ENCODE measurements around the gene GPR55. TPM values are rescaled to one million over a fixed set of nuclear protein-coding genes. Genes with fewer than 3 reads are reported as not detected.

GPR55 gene
- total and polyA plus RNA-seq, 2 of the 4 experiments (the other 2 are of a cell fraction): 0.03 TPM; not detected in 1

GRCh38 chr2:230952226-230952956 is 27.3 kb upstream of the GPR55 start:
- Histone ChIP-seq H2BK5ac (ENCODE audit: low read depth, low read length, poor library complexity, severe bottlenecking) (no peak overlapping the region), H3K4ac (ENCODE audit: low read depth, low read length) (no peak overlapping the region), H4K5ac (ENCODE audit: low read depth, low read length) (no peak overlapping the region), H2BK15ac (ENCODE audit: low read depth, low read length) (no peak overlapping the region), H3K56ac (ENCODE audit: extremely low read depth, insufficient read depth, low read length) (no peak overlapping the region), H3K79me1 (ENCODE audit: low read depth in 1 of 2, low read length in 2 of 2) (no peaks in the 10 kb centered on the region), H4K8ac (ENCODE audit: low read depth in 2 of 2, low read length in 2 of 2) (no peak overlapping the region), H3K18ac (ENCODE audit: low read depth, low read length) (no peak overlapping the region), H3K36me3 (ENCODE audit: control insufficient read depth, insufficient read depth, low read length) (no peaks in the 10 kb centered on the region), H2BK20ac (ENCODE audit: low read depth, low read length) (no peak overlapping the region), H3K4me2 (ENCODE audit: low read depth, low read length) (no peak overlapping the region), H2AK9ac (replicated peaks; ENCODE audit: low read depth, low read length, poor library complexity) (no peak overlapping the region), H3K9ac (ENCODE audit: low read depth, low read length) (no peak overlapping the region), H2AFZ (replicated peaks; ENCODE audit: low read length, poor library complexity) (no peak overlapping the region), H4K91ac (ENCODE audit: insufficient read depth, low read depth, low read length) (no peak overlapping the region), H3K14ac (replicated peaks; ENCODE audit: low read depth, low read length) (no peak overlapping the region), H3K4me1 (ENCODE audit: control insufficient read depth, insufficient read depth, low read length) (no peaks in the 10 kb centered on the region), H3K23ac (ENCODE audit: low read depth, low read length) (no peak overlapping the region), H3K27ac (ENCODE audit: insufficient read depth, low read length) (no peak overlapping the region), H3K9me1 (ENCODE audit: insufficient read depth, low read length) (no peaks in the 10 kb centered on the region), H3K27me3 (ENCODE audit: control insufficient read depth, insufficient read depth, low read length) (peaks cover 32% of the 10 kb centered on the region), H2BK120ac (ENCODE audit: low read depth, low read length) (no peak overlapping the region), H2AK5ac (ENCODE audit: low read depth, low read length) (no peak overlapping the region), H3K4me3 (ENCODE audit: insufficient read depth, low read depth, low read length) (no peak overlapping the region), H4K20me1 (ENCODE audit: insufficient read depth, low read length) (no peaks in the 10 kb centered on the region), H3K9me3 (ENCODE audit: control insufficient read depth, insufficient read depth, low read length) (peaks cover 3% of the 10 kb centered on the region; the same call in 1 of the 2 replicates)
- dilution Hi-C loops (cut with HindIII; ENCODE audit: low sequenced_read_pairs, unreplicated experiment) (no loop called here), intact Hi-C loops (cut with micrococcal nuclease) (loop anchor here (10.0 kb wide), 1 partner anchor 62 kb away; no protein-coding TSS in a partner anchor), in situ Hi-C loops (cut with MboI; ENCODE audit: low sequenced_read_pairs) (no loop called here)
- DNase-seq (no peak), ATAC-seq (ENCODE audit: low read depth) (no peak)
- CTCF ChIA-PET: no interaction called here
- WGBS, 2 experiments (ENCODE audit: extremely low coverage in 2 of 2, insufficient read length in 1 of 2): 100% methylated on average over 1 of the region's 10 CpGs; no CpG with 5 or more reads in 1 of the 2 experiments
- BruUV-seq (replicated peaks): no TSS peak
- TF ChIP-seq RFX5 (IDR thresholded peaks at IDR 0.05; ENCODE audit: low read depth, low read length) (no peak), MXI1 (IDR thresholded peaks at IDR 0.05; ENCODE audit: borderline replicate concordance, low read depth, low read length) (no peak)
- POLR2A ChIA-PET (ENCODE audit: unreplicated experiment): no interaction called here

All from IMR-90 (cell line).